ENCODE results near the gene TMEM178B. TPM values are rescaled to one million over a fixed set of nuclear protein-coding genes. Genes with fewer than 3 reads are reported as not detected.

TMEM178B gene
- total RNA-seq, 2 experiments from 2014 or later = not detected

- no peaks in the 10 kb centered on the region for H3K4me1 Mint-ChIP-seq (ENCODE audit: low read depth)
- no peak for ATAC-seq (ENCODE audit: poor library complexity)
- Histone ChIP-seq H3K4me1 (ENCODE audit: insufficient read depth, low read length) (no peaks in the 10 kb centered on the region), H3K9me3 (ENCODE audit: control insufficient read depth in 1 of 2, insufficient read depth in 1 of 2, low read length in 2 of 2) (no peaks in the 10 kb centered on the region), H3K27me3 (ENCODE audit: control insufficient read depth in 1 of 2, insufficient read depth in 2 of 2, low read length in 2 of 2) (peaks cover under 1 to 4% of the 10 kb centered on the region in 2 experiments), H3K27ac (ENCODE audit: low read depth in 1 of 2, low read length in 2 of 2) (no peak overlapping the region), H3K36me3 (ENCODE audit: insufficient read depth, low read length) (no peaks in the 10 kb centered on the region), H3K4me3 (ENCODE audit: low read length) (no peak overlapping the region)
- TF ChIP-seq, protein P1, sequence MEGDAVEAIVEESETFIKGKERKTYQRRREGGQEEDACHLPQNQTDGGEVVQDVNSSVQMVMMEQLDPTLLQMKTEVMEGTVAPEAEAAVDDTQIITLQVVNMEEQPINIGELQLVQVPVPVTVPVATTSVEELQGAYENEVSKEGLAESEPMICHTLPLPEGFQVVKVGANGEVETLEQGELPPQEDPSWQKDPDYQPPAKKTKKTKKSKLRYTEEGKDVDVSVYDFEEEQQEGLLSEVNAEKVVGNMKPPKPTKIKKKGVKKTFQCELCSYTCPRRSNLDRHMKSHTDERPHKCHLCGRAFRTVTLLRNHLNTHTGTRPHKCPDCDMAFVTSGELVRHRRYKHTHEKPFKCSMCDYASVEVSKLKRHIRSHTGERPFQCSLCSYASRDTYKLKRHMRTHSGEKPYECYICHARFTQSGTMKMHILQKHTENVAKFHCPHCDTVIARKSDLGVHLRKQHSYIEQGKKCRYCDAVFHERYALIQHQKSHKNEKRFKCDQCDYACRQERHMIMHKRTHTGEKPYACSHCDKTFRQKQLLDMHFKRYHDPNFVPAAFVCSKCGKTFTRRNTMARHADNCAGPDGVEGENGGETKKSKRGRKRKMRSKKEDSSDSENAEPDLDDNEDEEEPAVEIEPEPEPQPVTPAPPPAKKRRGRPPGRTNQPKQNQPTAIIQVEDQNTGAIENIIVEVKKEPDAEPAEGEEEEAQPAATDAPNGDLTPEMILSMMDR (IDR thresholded peaks at IDR 0.05) = no peak
- no peak overlapping the region for H3K4me3 Mint-ChIP-seq
- ChIA-PET CTCF (no interaction called here), POLR2A (no interaction called here)
- intact Hi-C loops (cut with DNase I, micrococcal nuclease) = no loop called here
- H3K27me3 Mint-ChIP-seq = peaks cover 23% of the 10 kb centered on the region
- H3K9me3 Mint-ChIP-seq = no peaks in the 10 kb centered on the region
- no peaks in the 10 kb centered on the region for H3K36me3 Mint-ChIP-seq (ENCODE audit: low read depth)
- no peak overlapping the region for H3K27ac Mint-ChIP-seq
- no peak for DNase-seq
Measured at GRCh38 chr7:141408440-141408839, 334.6 kb downstream of the TMEM178B start.

DNA sequence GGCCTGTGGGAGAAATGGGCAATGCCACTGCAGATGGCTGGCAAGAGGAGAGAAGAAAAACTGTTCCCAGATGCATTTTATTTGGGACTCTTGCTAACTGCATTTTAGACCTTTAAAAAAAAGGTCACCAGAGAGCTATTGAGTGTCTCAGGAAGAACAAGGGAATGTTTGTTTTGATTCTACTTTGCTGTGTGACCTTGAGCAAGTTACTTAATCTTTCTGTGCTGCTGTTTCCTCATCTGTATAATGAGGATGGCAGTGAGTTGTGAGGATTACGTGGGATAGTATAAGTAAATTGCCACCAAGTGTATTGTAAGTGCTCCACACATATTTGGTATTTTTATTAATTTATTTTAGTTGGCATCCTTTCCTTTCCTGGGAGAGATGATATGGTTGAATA lies 335.4 kb downstream of the TMEM178B start:
- H3K9me3 Mint-ChIP-seq = no peaks in the 10 kb centered on the region
- CTCF ChIA-PET = no interaction called here
- H3K27ac Mint-ChIP-seq = no peak overlapping the region
- ATAC-seq (ENCODE audit: poor library complexity) = no peak
- TF ChIP-seq, protein P1 (IDR thresholded peaks at IDR 0.05) = no peak
- Histone ChIP-seq H3K27me3 (ENCODE audit: control insufficient read depth in 1 of 2, insufficient read depth in 2 of 2, low read length in 2 of 2) (peaks cover 2 to 4% of the 10 kb centered on the region in 2 experiments), H3K4me1 (ENCODE audit: insufficient read depth, low read length) (no peaks in the 10 kb centered on the region), H3K9me3 (ENCODE audit: control insufficient read depth in 1 of 2, insufficient read depth in 1 of 2, low read length in 2 of 2) (no peaks in the 10 kb centered on the region), H3K27ac (ENCODE audit: low read depth in 1 of 2, low read length in 2 of 2) (no peak overlapping the region), H3K4me3 (ENCODE audit: low read length) (no peak overlapping the region), H3K36me3 (ENCODE audit: insufficient read depth, low read length) (no peaks in the 10 kb centered on the region)
- no peaks in the 10 kb centered on the region for H3K36me3 Mint-ChIP-seq (ENCODE audit: low read depth)
- peaks cover 23% of the 10 kb centered on the region for H3K27me3 Mint-ChIP-seq
- intact Hi-C loops (cut with DNase I, micrococcal nuclease) = no loop called here
- no peaks in the 10 kb centered on the region for H3K4me1 Mint-ChIP-seq (ENCODE audit: low read depth)
- POLR2A ChIA-PET = no interaction called here
- H3K4me3 Mint-ChIP-seq = no peak overlapping the region
- no peak for DNase-seq

DNA sequence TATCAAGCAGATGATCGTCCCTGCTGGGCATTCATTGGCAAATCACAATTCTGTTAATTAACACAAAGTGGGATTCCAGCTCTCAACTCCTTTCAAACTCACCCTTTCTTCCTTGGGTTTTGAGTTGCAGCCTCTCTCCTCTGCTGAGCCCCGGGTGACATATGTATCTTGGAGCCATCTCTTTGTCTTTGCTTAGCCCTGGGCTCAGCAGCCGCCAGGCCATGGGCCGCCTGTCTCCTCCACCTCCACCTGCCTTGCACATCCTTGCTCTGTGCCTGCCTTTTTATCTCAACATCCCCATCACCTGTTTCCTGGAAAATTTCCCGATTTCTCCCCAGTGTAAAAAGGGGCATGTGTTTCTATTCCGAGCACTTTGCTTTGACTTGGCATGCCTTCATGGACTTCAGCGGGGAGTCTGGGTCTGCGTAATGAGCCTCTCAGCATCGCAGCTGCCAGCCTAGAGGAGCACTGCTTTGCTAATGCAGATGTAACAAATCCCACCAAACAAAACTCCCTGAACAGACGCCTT lies 336.0 kb downstream of the TMEM178B start:
- H3K9me3 ChIP-seq (ENCODE audit: control insufficient read depth in 1 of 2, insufficient read depth in 1 of 2, low read length in 2 of 2) = no peaks in the 10 kb centered on the region
- DNase-seq (no peak), ATAC-seq (ENCODE audit: poor library complexity) (no peak)
- Mint-ChIP-seq H3K4me1 (ENCODE audit: low read depth) (no peaks in the 10 kb centered on the region), H3K36me3 (ENCODE audit: low read depth) (no peaks in the 10 kb centered on the region), H3K4me3 (no peak overlapping the region), H3K27ac (no peak overlapping the region), H3K9me3 (no peaks in the 10 kb centered on the region), H3K27me3 (peaks cover 25% of the 10 kb centered on the region)
- peaks cover 2 to 4% of the 10 kb centered on the region in 2 experiments for H3K27me3 ChIP-seq (ENCODE audit: control insufficient read depth in 1 of 2, insufficient read depth in 2 of 2, low read length in 2 of 2)
- POLR2A ChIA-PET = no interaction called here
- intact Hi-C loops (cut with DNase I, micrococcal nuclease) = no loop called here
- CTCF ChIA-PET = no interaction called here
- TF ChIP-seq, protein P1 (IDR thresholded peaks at IDR 0.05) = no peak
- no peaks in the 10 kb centered on the region for H3K4me1 ChIP-seq (ENCODE audit: insufficient read depth, low read length)
- no peak overlapping the region for H3K27ac ChIP-seq (ENCODE audit: low read depth in 1 of 2, low read length in 2 of 2)
- no peaks in the 10 kb centered on the region for H3K36me3 ChIP-seq (ENCODE audit: insufficient read depth, low read length)
- H3K4me3 ChIP-seq (ENCODE audit: low read length) = no peak overlapping the region

Measured in CD4-positive, alpha-beta T cell (primary cell).